ENCODE results near the gene MRPL23. TPM values are rescaled to one million over a fixed set of nuclear protein-coding genes. Genes with fewer than 3 reads are reported as not detected.
"Not testable (repeated sequence)": the region's sequence is repeated elsewhere in the genome, so short reads cannot be mapped to it uniquely, and the experiment has no call there.

The MRPL23 gene
- total RNA-seq, 2 donors from 2014 or later, result 40.2 to 83.4 TPM

DNA sequence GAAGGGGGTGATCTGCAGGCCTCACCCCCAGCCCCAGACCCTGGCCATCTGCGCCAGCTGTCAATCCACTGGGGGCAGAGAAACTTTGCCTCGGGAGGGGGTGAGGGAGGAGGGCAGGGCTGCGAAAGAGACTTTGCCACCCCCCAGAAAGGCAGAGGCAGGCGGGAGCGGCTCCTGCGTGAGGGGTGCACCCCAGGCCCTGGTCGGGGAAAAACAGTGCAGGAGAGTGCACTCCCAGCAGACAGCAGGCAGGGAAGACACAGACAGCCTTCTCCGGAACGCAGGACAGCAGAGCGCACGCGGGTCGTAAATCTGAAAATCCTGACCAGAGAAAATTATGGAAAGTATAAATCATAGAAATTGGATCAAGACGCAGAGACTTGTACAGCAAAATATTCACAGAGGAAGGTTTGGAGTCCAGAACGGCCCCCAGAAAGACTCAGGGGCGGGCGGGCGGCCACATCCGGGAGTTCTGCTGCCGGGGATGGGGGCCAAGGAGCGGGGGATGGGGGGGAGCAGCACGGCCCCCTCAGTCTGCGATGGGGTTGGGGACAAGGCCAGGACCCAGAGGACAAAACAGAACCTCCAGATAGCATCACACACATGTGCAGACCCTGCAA, 8.0 kb upstream of the MRPL23 start:
- Histone ChIP-seq H3K27ac (no peak overlapping the region), H3K4me1 (no peaks in the 10 kb centered on the region), H3K36me3 (replicated peaks in 1 of 2; ENCODE audit: insufficient read depth in 1 of 2, low read depth in 2 of 2) (no peaks in the 10 kb centered on the region), H3K9me3 (no peaks in the 10 kb centered on the region), H3K4me3 (no peak overlapping the region), H3K27me3 (no peaks in the 10 kb centered on the region)
- intact Hi-C loops (cut with DNase I), result no loop called here
- WGBS, 2 donors, result 45 to 56% methylated on average over 22 to 23 of the region's 23 CpGs
- ATAC-seq (no peak), DNase-seq (peak in 1 of 4 donors; percentile 6)
- no peak for TF ChIP-seq POLR2A (IDR thresholded peaks at IDR 0.05)
- TF ChIP-seq, protein P1, sequence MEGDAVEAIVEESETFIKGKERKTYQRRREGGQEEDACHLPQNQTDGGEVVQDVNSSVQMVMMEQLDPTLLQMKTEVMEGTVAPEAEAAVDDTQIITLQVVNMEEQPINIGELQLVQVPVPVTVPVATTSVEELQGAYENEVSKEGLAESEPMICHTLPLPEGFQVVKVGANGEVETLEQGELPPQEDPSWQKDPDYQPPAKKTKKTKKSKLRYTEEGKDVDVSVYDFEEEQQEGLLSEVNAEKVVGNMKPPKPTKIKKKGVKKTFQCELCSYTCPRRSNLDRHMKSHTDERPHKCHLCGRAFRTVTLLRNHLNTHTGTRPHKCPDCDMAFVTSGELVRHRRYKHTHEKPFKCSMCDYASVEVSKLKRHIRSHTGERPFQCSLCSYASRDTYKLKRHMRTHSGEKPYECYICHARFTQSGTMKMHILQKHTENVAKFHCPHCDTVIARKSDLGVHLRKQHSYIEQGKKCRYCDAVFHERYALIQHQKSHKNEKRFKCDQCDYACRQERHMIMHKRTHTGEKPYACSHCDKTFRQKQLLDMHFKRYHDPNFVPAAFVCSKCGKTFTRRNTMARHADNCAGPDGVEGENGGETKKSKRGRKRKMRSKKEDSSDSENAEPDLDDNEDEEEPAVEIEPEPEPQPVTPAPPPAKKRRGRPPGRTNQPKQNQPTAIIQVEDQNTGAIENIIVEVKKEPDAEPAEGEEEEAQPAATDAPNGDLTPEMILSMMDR (IDR thresholded peaks at IDR 0.05), result no peak

DNA sequence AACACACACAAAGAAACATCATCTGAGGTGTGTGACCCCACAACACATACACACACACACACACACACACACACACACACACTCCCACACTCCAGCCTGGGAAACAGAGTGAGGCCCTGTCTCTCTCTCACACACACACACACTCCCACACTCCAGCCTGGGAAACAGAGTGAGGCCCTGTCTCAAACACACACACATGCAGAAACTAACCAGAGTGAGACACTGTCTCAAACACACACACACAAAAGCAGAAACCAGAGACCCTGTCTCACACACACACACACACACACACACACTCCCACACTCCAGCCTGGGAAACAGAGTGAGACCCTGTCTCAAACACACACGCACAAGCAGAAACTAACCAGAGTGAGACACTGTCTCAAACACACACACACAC, 7.3 kb upstream of the MRPL23 start:
- peak in 1 of 4 donors; percentile 7 for DNase-seq
- not testable (repeated sequence) for H3K4me3 ChIP-seq; H3K27ac ChIP-seq; H3K4me1 ChIP-seq; H3K27me3 ChIP-seq; H3K9me3 ChIP-seq; H3K36me3 ChIP-seq (replicated peaks in 1 of 2; ENCODE audit: insufficient read depth in 1 of 2, low read depth in 2 of 2)
- intact Hi-C loops (cut with DNase I), result loop anchor here (5.0 kb wide), 1 partner anchor 42 kb away; no protein-coding TSS in a partner anchor
- peak; percentile 41 for ATAC-seq
- 100% methylated on average over 1 of the region's 1 CpG for WGBS, 2 donors

DNA sequence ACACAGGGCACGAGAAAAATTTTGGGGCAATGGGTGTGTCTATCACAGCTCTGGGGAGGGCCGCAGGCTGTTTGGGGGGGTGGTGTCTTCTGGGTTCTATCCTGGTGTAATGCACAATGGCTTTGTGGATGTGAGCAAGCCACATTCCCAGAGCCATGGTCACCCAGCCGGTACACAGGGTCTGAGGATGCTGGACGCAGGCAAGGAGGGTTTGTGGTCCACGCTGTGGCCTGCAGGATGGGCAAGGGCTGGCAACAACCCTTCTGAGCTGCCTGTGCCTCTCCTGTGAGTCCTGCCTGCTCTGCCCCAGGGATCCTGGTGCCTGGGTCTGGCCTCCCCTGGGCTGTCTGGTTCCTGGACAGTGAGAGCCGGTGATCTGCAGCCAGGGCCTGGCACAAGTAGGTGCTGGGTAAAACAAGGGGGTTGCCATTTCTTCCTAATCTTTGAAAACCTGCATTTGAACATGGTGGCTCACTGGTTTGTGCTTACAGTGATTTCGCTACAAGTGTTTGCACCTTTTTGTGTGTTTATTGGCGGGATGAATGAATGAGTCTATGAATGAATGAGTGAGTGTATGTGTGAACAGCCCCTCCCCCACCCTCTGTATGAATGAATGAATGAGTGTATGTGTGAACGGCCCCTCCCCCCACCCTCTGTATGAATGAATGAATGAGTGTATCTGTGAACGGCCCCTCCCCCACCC, 4.4 kb upstream of the MRPL23 start:
- 75 to 82% methylated on average over 6 to 10 of the region's 10 CpGs for WGBS, 2 donors
- ATAC-seq, result no peak
- Histone ChIP-seq H3K36me3 (replicated peaks in 1 of 2; ENCODE audit: insufficient read depth in 1 of 2, low read depth in 2 of 2) (no peaks in the 10 kb centered on the region), H3K27me3 (no peaks in the 10 kb centered on the region), H3K4me3 (no peak overlapping the region), H3K27ac (no peak overlapping the region), H3K4me1 (no peaks in the 10 kb centered on the region), H3K9me3 (no peaks in the 10 kb centered on the region)
- DNase-seq, result peak in 1 of 4 donors; percentile 6
- intact Hi-C loops (cut with DNase I), result loop anchor here (5.0 kb wide), 1 partner anchor 45 kb away; no protein-coding TSS in a partner anchor
- TF ChIP-seq, protein P1 (IDR thresholded peaks at IDR 0.05), result no peak
- TF ChIP-seq POLR2A (IDR thresholded peaks at IDR 0.05), result no peak

DNA sequence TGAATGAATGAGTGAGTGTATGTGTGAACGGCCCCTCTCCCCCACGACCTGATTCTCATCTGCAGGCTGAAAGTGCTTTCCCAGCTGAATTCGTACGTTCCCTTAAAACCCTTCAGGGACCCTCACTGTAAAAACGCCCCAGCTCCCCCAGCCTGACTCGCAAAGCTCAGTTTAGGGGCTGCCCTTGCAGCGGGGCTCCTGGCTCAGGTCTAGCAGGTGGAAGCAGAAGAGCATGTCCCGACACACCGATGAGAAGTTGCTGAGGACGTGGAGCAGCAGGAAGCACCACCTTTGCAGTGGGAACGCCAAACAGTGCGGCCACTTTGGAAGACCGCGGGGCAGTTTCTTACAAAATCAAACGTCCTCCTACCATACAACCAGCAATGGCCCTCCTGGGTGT, 3.6 kb upstream of the MRPL23 start:
- Histone ChIP-seq H3K4me1 (no peaks in the 10 kb centered on the region), H3K27ac (no peak overlapping the region), H3K36me3 (replicated peaks in 1 of 2; ENCODE audit: insufficient read depth in 1 of 2, low read depth in 2 of 2) (no peaks in the 10 kb centered on the region), H3K4me3 (no peak overlapping the region), H3K27me3 (no peaks in the 10 kb centered on the region), H3K9me3 (no peaks in the 10 kb centered on the region)
- intact Hi-C loops (cut with DNase I), result loop anchor here (5.0 kb wide), 1 partner anchor 46 kb away; no protein-coding TSS in a partner anchor
- peak in 1 of 4 donors; percentile 3 for DNase-seq
- TF ChIP-seq, protein P1 (IDR thresholded peaks at IDR 0.05), result no peak
- no peak for TF ChIP-seq POLR2A (IDR thresholded peaks at IDR 0.05)
- no peak for ATAC-seq
- 71 to 75% methylated on average over 11 to 15 of the region's 15 CpGs for WGBS, 2 donors

DNA sequence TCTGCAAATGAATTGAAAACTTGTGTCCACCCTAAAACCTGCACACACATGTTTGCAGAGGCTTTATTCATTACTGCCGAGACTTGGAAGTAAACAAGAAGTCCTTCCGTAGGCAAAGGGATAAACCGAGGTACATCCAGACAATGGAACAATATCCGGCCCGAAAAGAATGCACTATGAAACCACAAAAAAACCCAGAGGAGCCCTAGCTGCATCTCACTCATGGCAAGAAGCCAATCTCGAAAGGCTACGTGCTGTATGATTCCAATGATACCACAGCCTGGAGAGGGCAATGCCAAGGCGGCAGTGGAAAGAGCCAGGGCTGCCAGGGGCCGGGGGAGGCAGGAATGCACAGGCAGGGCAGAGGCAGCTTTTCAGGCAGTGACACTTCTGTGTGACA, 3.2 kb upstream of the MRPL23 start:
- no peak for ATAC-seq
- Histone ChIP-seq H3K9me3 (no peaks in the 10 kb centered on the region), H3K27ac (no peak overlapping the region), H3K4me1 (no peaks in the 10 kb centered on the region), H3K4me3 (no peak overlapping the region), H3K36me3 (replicated peaks in 1 of 2; ENCODE audit: insufficient read depth in 1 of 2, low read depth in 2 of 2) (no peaks in the 10 kb centered on the region), H3K27me3 (no peaks in the 10 kb centered on the region)
- DNase-seq, result peak in 1 of 4 donors; percentile 8
- 50 to 57% methylated on average over 9 of the region's 9 CpGs for WGBS, 2 donors
- no peak for TF ChIP-seq POLR2A (IDR thresholded peaks at IDR 0.05)
- TF ChIP-seq, protein P1 (IDR thresholded peaks at IDR 0.05), result no peak
- intact Hi-C loops (cut with DNase I), result loop anchor here (5.0 kb wide), 1 partner anchor 47 kb away; no protein-coding TSS in a partner anchor

Data from body of pancreas (tissue), 4 donors.